22Rv1 (cell line): ENCODE results near the gene NFIX.

Experiments
- H3K27ac ChIP-seq: fragments of 450-650 bp; 2 replicates; pipeline ENCODE4 v1.5.1; 2017
- ZFX ChIP-seq: fragments of 450-650 bp; IDR thresholded peaks from 2 replicates; pipeline ENCODE4 v1.6.1; 2017; ENCODE audit warnings: antibody characterized with exemption, borderline replicate concordance
- TF ChIP-seq, protein P1 (sequence below): fragments of 450-650 bp; IDR thresholded peaks from 2 replicates; pipeline ENCODE4 v1.5.1; 2017; ENCODE audit warnings: mild to moderate bottlenecking

The NFIX gene

DNA sequence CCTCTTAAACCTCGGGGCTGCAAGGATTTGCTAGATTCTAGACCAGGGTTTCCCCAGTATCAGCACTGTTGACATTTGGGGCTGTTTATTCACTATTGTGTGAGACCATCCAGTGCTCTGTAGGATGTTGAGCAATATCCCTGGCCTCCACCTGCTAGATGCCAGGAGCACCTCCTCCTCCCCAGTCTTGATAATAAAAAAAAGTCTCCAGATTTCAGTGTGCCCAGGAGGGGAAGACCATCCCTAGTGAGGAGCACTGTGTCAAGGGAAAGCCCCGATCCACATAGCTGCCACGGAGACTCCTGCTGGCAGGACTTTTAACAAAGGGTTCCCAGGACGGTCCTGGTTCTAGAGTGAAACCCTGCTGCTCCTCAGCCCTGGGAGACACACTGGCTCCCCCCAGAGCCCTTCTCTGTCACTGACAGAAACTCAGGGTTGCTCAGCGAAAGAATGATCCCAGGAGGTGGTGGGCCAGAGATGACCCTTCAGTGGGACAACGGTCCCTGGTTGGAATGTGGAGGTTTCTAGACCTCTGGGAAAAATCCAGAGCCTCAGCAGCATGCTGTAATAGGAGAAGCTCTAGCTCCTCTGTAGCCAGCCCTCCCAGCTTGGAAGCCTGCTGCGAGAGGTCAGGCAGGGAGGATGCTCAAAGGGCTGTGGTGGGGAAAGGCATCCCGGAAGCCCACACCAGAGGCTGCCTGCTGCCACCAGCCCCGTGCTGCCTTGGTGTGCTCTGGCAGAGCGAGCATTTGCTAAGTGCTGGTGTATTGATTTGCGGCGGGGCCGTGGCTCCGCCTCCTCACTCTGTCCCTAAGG is 87.1 kb downstream of the NFIX start:
- TF ChIP-seq, protein P1, sequence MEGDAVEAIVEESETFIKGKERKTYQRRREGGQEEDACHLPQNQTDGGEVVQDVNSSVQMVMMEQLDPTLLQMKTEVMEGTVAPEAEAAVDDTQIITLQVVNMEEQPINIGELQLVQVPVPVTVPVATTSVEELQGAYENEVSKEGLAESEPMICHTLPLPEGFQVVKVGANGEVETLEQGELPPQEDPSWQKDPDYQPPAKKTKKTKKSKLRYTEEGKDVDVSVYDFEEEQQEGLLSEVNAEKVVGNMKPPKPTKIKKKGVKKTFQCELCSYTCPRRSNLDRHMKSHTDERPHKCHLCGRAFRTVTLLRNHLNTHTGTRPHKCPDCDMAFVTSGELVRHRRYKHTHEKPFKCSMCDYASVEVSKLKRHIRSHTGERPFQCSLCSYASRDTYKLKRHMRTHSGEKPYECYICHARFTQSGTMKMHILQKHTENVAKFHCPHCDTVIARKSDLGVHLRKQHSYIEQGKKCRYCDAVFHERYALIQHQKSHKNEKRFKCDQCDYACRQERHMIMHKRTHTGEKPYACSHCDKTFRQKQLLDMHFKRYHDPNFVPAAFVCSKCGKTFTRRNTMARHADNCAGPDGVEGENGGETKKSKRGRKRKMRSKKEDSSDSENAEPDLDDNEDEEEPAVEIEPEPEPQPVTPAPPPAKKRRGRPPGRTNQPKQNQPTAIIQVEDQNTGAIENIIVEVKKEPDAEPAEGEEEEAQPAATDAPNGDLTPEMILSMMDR = no peak; the same call in 1 of the 2 replicates
- TF ChIP-seq ZFX = no peak
- H3K27ac ChIP-seq = 0 out of 2 replicates have a peak overlapping the region, but pooled peaks have one; percentile 4

DNA sequence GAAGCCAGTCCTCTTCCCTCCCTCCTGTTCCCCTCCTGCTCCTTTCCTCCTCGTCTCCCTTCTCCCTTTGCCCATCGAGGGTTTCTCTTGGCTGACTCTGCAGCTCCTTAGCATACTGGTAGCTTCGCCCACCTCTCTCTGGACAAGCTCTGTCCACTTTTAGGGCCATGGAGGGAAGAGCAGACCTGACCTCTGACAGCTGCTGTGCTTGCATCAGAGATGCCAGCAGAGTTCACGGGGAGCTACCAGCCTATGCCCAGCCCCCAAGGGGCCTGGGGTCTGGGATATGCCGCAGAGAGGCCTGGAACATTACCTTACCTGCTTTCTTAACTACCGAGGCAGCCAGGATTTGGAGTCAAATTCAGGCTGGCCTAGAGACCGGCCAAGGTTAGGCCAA is 87.7 kb downstream of the NFIX start:
- H3K27ac ChIP-seq = 0 out of 2 replicates have a peak overlapping the region, but pooled peaks have one; percentile 4
- TF ChIP-seq, protein P1 = no peak
- no peak for TF ChIP-seq ZFX

DNA sequence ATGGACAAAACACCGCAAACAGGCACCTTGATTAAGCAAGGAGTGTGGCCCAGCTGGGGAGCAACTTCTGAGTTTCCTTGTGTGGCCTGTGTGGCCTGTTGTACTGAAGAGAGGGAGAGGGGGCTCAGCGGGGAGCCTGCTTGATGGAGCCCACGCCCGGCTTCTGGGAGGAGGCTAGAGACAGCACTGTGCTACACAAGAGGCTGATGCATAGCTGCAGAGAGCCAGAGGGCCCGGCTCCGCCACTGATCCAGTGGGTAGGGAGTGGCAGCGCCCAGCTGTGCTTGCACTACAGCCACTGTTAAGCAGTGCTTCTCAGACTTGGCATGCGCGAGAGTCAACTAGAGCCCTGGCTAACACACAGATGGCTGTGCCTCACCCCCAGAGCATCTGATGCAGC is 88.4 kb downstream of the NFIX start:
- H3K27ac ChIP-seq = no peak overlapping the region

DNA sequence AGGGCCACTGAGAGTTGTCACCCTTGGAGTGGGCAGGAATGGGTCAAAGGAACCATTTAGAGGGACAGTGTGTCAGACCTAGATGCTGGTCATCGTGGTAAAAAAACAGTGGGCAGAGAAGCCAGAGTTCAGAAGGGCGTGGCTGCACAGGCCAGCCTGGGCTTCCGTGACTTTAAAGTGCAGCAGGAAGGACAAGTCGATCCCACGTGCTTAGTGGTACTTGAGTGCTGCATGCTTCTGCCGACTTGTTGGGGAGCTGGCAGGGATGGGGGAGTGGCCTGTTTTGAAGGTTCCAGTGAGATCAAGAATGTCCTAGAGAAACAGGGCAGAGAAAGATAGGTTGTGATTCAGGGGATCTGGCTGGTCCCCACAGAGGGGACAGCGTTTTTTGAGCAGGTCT is 90.4 kb downstream of the NFIX start:
- H3K27ac ChIP-seq = no peak overlapping the region
- TF ChIP-seq, protein P1 = no peak
- no peak for TF ChIP-seq ZFX

More for the DNA sequence above, 88.4 kb downstream of the NFIX start:
- TF ChIP-seq, protein P1 = no peak
- no peak for TF ChIP-seq ZFX

DNA sequence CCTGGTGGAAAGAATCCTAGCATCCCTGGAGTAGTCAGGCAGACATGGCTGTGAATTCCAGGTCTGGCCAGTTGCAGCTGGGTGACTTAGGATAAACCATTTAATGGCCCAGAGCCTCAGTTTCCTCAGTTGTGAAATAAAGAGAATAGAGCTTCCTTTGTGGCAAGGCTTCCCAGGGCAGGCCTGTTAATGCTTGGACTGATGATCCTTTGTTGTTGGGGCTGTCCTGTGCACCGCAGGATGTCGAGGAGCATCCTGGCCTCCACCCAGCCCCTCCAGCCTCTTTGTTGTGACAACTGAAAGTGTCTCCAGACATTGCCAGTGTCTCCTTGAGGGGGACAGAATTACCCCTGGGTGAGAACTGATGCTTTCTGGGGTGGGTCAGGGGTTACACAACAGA is 91.1 kb downstream of the NFIX start:
- TF ChIP-seq, protein P1 = no peak
- no peak for TF ChIP-seq ZFX
- no peak overlapping the region for H3K27ac ChIP-seq

DNA sequence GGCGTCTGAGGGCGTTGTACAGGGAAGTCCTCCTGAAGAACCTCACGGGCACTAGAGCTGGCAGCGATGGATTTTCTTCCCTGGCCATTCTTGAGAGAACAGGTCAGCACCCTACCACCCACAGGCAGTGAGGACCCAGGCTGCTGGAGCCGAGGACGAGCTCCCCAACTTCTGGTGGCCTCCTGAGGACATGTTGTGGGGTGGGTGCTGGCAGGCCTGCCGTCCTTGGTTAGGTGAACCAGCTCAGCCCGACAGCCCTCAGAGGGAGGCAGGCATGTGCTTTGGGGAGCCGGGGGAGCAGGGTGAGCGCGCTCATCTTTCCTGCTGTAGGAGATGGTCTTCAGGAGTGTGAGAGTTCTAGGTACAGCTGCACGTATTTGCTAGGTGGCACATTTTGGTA is 92.0 kb downstream of the NFIX start:
- no peak overlapping the region for H3K27ac ChIP-seq
- TF ChIP-seq ZFX = no peak
- TF ChIP-seq, protein P1 = no peak

DNA sequence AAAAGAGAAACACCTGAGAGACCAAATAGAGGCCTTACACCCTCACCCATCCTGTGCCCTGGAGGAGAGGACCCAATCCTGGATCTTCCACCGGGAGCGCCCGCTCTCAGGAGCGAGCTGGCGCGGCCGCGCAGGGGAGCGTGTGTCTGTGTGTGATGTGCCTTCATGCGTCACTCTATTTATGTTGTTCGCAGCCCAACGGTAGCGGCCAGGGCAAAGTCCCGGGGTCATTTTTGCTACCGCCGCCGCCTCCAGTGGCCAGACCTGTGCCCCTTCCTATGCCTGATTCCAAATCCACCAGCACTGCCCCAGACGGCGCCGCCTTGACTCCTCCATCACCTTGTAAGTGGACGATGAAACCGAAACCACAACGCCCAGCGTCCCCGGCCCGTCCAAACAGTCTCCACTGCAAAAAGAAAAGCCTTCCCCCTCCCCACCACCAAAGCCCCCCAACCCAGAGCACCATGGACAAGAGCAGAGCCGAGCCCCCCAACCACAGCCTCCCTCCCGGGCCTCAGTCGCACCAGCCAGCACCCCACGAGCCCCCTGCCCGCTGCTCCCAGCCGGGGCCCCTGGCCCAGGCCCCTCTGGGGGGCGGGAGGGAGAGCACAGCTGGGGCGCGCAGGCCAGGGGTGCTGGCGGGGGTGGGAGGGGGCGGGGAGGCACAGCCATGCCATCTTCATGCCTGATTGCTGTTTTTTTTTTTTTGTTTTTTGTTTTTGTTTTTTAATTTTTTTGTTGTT is 92.7 kb downstream of the NFIX start:
- TF ChIP-seq ZFX = no peak
- TF ChIP-seq, protein P1 = no peak

More for the DNA sequence above, 92.7 kb downstream of the NFIX start:
- no peak overlapping the region for H3K27ac ChIP-seq
